HG02885 (cell line): ENCODE results near the gene HADHB.
"Not testable (repeated sequence)": the region's sequence is repeated elsewhere in the genome, so short reads cannot be mapped to it uniquely, and the experiment has no call there.

Source experiments
- ATAC-seq: cut with Tn5 transposase; IDR thresholded peaks from one replicate; pipeline ENCODE4 v1.9.1; 2021; ENCODE audit warnings: mild to moderate bottlenecking; ENCODE audit not compliant: unreplicated experiment, poor library complexity

HADHB gene

DNA sequence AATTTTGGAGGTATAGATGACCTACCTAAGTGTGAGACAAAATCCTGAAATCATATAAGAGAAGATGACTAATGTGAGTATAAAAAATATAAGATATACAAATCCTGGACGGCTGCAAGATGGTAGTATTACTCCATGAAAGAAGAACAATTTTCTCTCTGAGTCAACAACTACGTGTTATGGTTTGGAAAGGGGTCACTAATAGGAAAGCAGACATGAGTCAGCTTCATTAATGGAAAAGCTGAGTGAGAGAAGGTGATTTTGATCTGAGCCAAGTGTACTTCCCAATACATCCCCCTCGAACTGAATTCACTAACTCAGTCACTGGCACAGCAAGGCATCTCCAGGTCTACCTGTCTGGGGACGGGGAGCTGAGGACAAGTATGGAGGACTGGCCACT lies 81.1 kb downstream of the HADHB start:
- ATAC-seq = no peak

DNA sequence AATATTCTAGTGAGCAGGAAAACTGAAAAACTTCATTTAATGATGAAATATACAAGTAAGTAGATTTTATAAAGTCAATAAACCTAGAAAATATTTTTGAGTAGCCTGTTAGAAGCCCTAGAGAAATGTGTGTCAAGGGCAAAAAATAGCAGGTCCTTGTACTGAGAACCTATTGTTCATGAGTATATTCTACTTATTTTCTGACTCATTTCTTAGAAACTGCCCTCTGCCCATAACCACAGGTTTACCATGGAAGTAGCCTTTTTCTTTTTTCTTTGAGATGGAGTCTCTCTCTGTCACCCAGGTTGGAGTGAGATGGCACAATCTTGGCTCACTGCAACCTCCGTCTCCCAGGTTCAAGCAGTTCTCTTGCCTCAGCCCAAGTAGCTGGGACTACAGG lies 81.8 kb downstream of the HADHB start:
- ATAC-seq = no peak

DNA sequence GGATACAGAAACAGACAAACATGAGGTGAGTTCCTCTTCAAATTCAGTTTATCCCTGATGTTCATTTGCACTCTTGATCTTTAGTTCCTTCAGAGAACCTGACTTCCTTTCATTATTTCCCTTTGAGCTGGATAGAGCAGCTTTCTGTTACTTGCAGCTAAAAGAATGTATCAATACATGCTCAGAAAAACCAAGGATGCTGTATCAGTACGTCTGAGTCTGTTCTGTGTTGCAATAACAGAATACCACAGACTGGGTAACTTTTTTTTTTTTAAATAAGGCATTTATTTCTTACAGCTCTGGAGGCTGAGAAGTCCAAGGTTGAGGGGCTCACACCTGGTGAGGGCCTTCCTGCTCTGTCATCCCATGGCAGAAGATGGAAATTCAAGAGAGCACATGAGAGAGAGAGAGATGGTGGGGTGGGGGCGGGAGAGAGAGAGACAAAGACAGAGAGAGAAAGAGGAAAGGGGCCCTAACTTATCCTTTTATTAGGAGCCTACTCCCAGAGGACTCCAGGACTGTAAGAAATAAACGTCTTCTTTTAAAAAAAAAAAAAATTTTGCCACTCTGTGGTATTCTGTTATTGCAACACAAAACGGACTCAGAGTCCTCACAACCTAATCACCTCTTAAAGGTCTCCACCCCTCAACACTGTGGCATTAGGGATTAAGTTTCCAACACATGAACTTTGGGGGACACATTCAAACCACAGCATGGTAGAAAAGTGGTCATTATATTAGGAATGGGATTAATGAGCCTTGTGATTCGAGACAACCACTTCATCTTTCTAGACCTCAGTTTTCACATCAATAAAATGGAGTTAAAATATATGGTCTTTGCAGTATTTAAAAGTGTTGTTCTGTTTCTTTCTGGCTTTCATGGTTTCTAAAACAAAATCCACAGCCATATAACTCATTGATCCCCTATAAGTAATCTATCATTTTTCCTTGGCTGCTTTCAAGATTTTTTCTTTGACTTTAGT lies 82.8 kb downstream of the HADHB start:
- no peak for ATAC-seq

DNA sequence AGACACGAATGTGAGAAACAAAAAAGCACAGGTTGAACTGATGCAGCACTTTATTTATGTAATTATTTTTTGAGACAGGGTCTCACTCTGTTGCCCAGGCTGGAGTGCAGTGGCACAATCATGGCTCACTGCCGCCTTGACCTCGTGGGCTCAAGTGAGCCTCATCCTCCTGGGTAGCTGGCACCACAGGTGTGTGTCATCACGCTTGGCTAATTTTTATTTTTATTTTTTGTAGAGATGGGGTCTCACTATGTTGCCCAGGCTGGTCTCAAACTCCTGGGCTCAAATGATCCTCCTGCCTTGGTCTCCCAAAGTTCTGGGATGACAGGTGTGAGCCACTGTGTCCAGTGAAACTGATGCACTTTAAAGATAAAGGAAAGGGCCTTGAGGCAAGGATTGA lies 84.3 kb downstream of the HADHB start:
- ATAC-seq = not testable (repeated sequence)

DNA sequence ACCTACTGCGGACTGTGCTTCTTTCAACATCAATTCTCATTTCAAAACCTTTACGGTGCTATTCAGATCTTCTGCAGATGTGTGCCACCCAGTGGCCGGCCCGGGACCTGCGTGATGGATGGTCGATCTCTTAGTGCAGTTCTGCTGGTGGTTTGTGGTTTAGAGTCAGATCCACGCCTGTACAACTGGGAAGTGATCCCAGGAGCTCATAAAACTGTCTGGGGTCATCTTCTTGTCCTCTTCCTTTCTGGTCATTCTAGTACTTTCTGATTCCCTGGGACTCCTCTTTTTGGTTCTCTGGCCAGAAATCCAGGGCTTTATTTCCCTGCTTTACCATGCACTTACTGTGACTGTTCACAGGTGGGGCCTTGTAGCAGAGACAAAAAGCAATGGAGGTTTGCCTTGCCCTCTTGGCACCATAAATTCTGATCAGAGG lies 85.4 kb downstream of the HADHB start:
- ATAC-seq = peak; percentile 75

- ATAC-seq = no peak
Observed at GRCh38 chr2:26330604-26331003, 85.9 kb downstream of the HADHB start.

GRCh38 chr2:26331321-26331720 lies 86.6 kb downstream of the HADHB start:
- not testable (repeated sequence) for ATAC-seq

GRCh38 chr2:26333293-26333692 lies 88.6 kb downstream of the HADHB start:
- ATAC-seq = no peak

DNA sequence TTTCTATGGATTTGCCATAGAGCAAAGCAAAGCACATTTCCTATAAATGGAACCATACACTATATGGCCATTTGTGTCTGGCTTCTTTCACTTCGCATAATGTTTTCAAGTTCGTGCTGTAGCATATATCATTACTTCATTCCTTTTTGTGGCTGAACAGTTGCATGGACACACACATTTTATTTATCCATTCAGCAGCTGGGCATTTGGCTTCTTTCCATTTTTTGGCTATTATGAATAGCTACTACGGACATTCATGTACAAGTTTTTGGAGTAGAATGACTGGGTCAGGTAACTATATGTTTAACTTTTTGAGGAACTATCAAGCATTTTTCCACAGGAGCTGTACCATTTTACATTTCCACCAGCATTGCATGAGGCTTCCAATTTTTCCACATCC lies 90.5 kb downstream of the HADHB start:
- ATAC-seq = no peak

- no peak for ATAC-seq
Observed at GRCh38 chr2:26336719-26337118, 92.0 kb downstream of the HADHB start.

DNA sequence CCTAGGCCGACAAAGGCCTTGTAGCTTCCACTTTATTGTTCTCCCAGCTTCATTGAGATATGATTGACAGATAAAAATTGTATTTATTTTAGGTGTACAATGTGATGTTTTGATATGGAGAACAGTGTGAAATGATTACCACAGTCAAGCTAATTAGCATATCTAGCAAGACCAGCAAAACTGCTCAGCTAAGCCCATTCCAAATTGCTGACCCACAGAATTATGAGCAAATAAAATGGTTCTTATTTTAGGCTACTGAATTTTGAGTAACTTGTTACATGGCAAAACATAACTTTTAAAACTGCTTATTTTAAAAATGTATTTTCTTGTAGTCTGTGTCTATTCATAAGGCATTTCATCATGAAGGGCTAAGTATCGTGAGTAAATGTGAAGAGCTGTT lies 92.6 kb downstream of the HADHB start:
- ATAC-seq = no peak
